BE2C (cell line): ENCODE data around the gene SMARCA2.

Experiments used
- DNase-seq: peaks from one replicate; pipeline ENCODE4 v3.0.0-alpha.2; 2020
- H3K27me3 ChIP-seq: fragments of 250-450 bp; sonication (Bioruptor Pico); 2 replicates; pipeline ENCODE4 v1.5.1; 2020; ENCODE audit warnings: mild to moderate bottlenecking
- H3K36me3 ChIP-seq: fragments of 250-450 bp; sonication (Bioruptor Pico); 2 replicates; pipeline ENCODE4 v1.5.1; 2020; ENCODE audit warnings: mild to moderate bottlenecking
- H3K4me1 ChIP-seq: fragments of 250-450 bp; sonication (Bioruptor Pico); 2 replicates; pipeline ENCODE4 v1.5.1; 2020
- H3K4me3 ChIP-seq: 2 replicates; pipeline ENCODE4 v1.5.1; 2011; ENCODE audit warnings: low read depth, low read length
- H3K9me3 ChIP-seq: fragments of 250-450 bp; sonication (Bioruptor Pico); 2 replicates; pipeline ENCODE4 v1.5.1; 2020
- CTCF ChIP-seq: IDR thresholded peaks from 2 replicates; pipeline ENCODE4 v1.5.1; 2012; ENCODE audit warnings: mild to moderate bottlenecking, low read depth, low read length

SMARCA2 gene

GRCh38 chr9:2086116-2086515 lies 71.0 kb downstream of the SMARCA2 start:
- no peaks in the 10 kb centered on the region for H3K4me1 ChIP-seq
- no peak for DNase-seq
- no peaks in the 10 kb centered on the region for H3K9me3 ChIP-seq
- no peak overlapping the region for H3K4me3 ChIP-seq
- H3K27me3 ChIP-seq: 0 out of 2 replicates have a peak, but pooled peaks cover 5% of the 10 kb centered on the region
- no peaks in the 10 kb centered on the region for H3K36me3 ChIP-seq
- TF ChIP-seq CTCF: no peak

GRCh38 chr9:2086971-2087370 lies 71.8 kb downstream of the SMARCA2 start:
- Histone ChIP-seq H3K27me3 (0 out of 2 replicates have a peak, but pooled peaks cover 5% of the 10 kb centered on the region), H3K4me1 (no peaks in the 10 kb centered on the region), H3K36me3 (no peaks in the 10 kb centered on the region), H3K9me3 (no peaks in the 10 kb centered on the region), H3K4me3 (no peak overlapping the region)
- DNase-seq: no peak
- TF ChIP-seq CTCF: no peak

GRCh38 chr9:2087500-2088313 lies 72.6 kb downstream of the SMARCA2 start:
- no peak for DNase-seq
- 0 out of 2 replicates have a peak, but pooled peaks cover 5% of the 10 kb centered on the region for H3K27me3 ChIP-seq
- peak; percentile 74 for TF ChIP-seq CTCF
- H3K36me3 ChIP-seq: no peaks in the 10 kb centered on the region
- H3K9me3 ChIP-seq: no peaks in the 10 kb centered on the region
- no peaks in the 10 kb centered on the region for H3K4me1 ChIP-seq
- H3K4me3 ChIP-seq: no peak overlapping the region

- no peak for TF ChIP-seq CTCF
- no peak for DNase-seq
- no peaks in the 10 kb centered on the region for H3K36me3 ChIP-seq
Measured at GRCh38 chr9:2093920-2094597, 78.9 kb downstream of the SMARCA2 start.

GRCh38 chr9:2096376-2096970 lies 81.3 kb downstream of the SMARCA2 start:
- no peak for DNase-seq
- no peaks in the 10 kb centered on the region for H3K36me3 ChIP-seq
- no peaks in the 10 kb centered on the region for H3K4me1 ChIP-seq
- H3K4me3 ChIP-seq: no peak overlapping the region
- H3K27me3 ChIP-seq: no peaks in the 10 kb centered on the region
- TF ChIP-seq CTCF: no peak
- H3K9me3 ChIP-seq: no peaks in the 10 kb centered on the region

More at GRCh38 chr9:2093920-2094597, 78.9 kb downstream of the SMARCA2 start:
- Histone ChIP-seq H3K4me3 (no peak overlapping the region), H3K9me3 (no peaks in the 10 kb centered on the region), H3K27me3 (no peaks in the 10 kb centered on the region), H3K4me1 (no peaks in the 10 kb centered on the region)
